Adrenal gland (tissue), 5 donors: ENCODE results near the gene CKAP5.

ENCODE experiments used
- CTCF ChIP-seq, 6 experiments: fragments of 450-650 bp in 4 of 6; fragments of 200-600 bp in 2 of 6; sonication (generic) in 1 of 6; IDR thresholded peaks; 1 replicate in 5 of 6; 2 replicates in 1 of 6; pipeline versions ENCODE4 v1.5.1 to v1.8.0; 2016 to 2021; ENCODE audit warnings: antibody characterized with exemption in 6 of 6, mild to moderate bottlenecking in 2 of 6, moderate library complexity in 1 of 6
- POLR2A ChIP-seq, 2 donors: fragments of 450-650 bp; IDR thresholded peaks; one replicate each; pipeline ENCODE4 v1.6.1; 2017; ENCODE audit warnings: antibody characterized with exemption in 2 of 2, mild to moderate bottlenecking in 2 of 2, moderate library complexity in 1 of 2
- donor health status: DM: no; HTN: no; CAD: no.

DNA sequence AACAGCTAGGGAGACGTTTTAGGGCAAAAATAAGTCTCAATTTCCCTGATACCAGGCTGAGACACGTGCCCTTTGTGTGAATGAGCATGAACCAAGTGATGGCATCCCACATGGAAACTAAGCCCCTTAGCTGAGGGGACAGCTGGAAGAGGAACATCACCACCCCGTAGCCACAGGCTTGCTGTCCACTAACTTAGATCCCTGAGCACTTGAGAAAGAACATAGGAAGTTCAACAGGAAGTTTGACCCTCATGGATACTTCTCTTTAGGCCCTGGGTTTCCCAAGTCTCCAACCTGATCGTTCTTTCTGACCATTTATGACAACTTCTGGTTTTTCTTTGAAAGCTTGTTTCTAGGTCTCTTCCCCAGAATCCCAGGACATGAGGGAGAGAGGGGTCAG, 11.6 kb upstream of the CKAP5 start:
- TF ChIP-seq CTCF (IDR thresholded peaks at IDR 0.05) = no peak
- TF ChIP-seq POLR2A (IDR thresholded peaks at IDR 0.05) = no peak
